COLO829 (cell line): Measurements from ENCODE around the gene ARHGAP15.
A peak's percentile ranks its signal among the peaks of the same experiment; 100 is the strongest.

ENCODE experiments used
- DNase-seq: peaks from one replicate; pipeline ENCODE4 v3.0.0; 2012; ENCODE audit warnings: low spot score

ARHGAP15 gene

DNA sequence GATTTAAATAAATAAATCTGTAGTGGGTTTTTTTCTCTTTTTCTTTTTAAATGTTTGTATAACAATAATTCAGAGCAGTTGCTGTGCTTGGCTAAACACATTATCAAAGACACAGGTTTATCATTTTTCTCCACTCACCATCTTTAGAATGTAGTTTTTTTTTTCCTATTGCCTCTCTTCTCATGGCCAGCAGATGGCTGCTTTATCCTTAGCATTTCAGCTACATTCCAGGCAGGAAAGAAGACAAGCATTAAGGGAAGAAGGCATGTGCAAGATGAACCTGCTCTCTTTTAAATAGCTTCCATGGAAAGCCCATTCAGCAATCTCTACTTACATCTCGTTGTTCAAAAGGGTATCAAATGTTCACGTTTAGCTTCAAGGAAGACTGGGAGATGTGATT is 42.6 kb downstream of the ARHGAP15 start:
- peak; percentile 6 for DNase-seq

DNA sequence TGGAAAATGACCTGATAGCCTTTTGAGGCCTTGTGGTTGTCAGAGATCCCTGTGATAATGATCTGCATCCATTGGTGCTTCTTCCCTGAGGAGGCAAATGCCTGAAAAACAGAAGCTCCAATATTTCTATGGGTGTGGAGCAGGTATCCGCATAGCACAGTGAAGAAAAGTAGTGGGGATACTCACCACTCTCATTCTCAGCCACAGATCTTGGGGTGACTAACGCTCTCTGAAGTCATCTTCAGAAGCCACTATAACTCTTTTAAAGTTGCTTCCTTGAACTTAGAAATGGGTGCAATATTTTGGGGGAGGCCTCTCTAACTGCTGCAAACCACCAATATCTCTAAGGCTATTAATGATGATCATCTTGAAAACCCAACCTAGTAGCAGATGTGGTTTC is 46.2 kb downstream of the ARHGAP15 start:
- no peak for DNase-seq

DNA sequence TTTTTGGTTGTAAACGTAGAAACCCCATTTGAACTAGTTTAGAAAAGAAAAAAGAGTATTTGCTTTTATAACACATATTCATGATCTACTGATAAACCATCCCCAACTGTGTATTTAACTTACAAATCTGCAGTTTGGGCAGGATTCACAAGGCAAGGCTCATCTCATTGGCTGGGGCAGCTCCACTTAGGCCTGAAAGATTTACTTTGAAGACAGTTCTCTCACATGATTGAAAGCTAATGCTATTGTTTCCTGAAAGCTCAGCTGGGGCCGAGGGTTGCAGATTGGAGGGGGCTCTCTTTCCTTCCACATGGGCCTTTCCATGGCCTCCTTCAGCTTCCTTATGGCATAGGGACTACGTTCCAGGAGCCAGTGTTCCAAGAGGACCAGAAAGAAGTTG is 47.4 kb downstream of the ARHGAP15 start:
- DNase-seq = no peak

DNA sequence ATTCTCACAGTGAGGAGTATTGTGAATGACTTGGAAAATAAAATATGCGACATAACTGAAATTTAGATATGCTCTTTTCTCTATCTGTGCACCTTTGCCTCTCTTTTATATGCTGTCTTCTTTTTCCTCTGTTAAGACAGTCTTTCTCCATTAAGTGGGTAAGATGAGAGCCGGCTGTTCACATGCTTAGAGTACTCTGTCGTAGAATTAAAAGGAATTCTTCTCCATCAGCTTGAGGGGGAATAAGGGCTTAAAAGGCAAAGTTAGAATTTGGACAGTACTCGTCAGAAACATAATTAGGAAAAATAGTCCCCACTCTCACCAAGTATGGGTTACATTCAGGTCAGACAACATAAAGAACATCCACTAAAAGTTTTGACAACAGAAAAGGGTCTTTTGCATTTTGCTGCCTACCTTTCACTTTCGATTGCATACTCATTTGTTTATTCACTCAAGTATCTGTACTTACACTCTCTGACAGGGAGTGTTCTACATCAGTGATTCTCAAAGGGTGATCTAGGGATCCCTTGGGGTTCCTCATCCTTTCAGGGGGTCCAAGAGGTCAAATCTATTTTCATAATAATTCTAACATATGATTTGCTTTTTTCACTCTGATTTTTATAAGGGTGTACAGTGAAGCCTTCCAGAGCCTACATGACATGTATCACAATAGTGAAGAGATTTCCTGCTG is 48.0 kb downstream of the ARHGAP15 start:
- DNase-seq = no peak

DNA sequence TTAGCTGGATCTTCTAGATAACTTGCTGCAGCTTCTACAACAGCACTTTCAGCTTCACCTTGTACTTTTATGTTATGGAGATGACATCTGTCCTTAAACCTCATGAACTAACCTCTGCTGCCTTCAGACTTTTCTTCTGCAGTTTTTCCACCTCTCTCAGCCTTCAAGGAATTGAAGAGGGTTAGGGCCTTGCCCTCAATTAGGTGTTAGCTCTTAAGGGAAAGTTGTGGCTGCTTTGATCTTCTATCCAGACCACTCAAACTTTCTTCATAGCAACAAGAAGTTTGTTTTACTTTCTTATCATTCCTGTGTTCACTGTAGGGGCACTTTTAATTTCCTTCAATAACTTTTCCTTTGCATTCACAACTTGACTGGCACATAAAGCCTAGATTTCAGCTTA is 52.3 kb downstream of the ARHGAP15 start:
- no peak for DNase-seq

DNA sequence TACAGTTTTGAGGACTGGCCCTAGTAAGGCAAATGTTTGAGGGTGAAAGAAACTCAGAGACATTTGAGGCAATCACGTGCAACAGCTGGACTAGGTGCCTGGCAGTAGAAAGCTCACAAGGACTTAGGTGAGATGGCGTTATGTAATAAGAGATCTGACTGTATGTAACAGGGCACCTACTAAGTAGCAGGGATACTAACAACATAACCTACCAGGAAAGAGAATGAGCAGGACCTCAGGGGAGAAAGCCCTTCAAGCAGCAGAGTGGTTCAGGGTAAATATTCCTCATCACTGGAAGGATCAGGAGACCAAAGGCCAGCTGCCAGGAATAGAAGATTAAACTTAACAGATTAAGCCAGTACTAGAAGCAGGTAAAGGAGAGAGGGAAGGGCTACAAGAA is 53.4 kb downstream of the ARHGAP15 start:
- no peak for DNase-seq

DNA sequence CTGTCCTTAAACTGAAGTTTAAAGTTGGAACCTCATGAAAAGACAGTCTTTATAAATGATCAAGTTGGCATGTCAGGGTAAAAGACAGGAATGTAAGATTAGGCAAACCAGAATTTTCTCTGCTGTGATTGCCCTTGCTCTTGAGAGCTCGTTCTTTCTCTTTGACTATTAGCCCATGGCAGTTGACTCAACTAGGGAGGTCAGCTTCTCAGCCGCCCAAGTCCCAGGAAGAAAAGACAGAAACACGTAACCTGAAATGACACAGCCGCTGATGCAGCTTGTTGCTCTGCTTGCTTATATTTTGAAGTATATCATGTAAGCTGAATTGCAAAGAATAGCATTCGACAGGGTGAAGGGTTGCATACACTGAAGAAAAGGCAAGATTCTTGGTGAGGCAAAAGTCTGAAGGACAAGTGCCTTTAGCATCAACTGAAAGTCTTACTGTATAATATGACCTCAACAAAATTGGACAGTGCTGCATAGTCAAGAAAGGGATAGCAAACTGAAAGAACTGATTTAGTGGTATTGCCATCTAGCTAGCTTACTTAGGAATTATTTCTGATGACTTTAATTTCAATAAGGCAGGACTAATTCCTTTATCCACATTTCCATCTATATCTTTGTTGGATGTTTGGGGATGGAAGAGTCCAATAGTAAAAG is 54.7 kb downstream of the ARHGAP15 start:
- no peak for DNase-seq

DNA sequence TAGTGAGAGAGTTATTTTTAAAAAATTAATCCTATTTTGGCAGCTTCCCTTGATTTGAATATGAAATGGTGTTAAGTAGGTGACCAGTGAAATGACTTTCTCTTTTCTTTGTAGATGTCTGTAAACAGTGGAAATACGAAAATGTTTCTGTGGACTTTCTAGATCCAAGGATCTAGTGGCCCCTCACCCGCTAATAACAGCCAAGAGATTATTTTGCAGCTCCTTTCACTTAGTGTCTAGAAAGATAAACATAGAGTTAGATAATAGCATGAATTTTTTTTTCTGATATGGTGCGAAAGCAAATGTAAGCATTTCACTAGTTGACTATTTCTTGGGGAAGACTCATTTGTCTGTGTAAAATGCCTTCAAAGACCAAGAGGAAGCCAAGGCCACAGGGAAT is 57.7 kb downstream of the ARHGAP15 start:
- no peak for DNase-seq

DNA sequence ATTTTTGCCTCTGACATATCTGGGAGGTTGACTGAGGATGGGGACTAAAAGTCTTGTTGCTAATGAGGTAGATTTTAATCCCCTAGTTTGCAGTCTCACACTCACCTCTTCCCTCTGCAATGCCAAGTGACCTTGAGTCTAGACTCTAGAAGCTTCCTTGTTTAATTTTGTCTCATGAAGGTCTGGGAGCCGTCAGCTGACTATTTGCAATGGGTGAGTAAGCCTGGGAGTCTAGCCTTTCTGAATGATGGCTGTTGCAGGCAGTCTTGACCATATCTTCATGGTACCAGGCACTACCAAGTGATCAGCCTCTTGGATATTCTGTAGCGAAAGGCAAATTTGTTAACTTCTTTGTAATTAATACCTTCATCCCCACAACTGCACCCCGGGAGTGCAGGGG is 61.2 kb downstream of the ARHGAP15 start:
- no peak for DNase-seq

DNA sequence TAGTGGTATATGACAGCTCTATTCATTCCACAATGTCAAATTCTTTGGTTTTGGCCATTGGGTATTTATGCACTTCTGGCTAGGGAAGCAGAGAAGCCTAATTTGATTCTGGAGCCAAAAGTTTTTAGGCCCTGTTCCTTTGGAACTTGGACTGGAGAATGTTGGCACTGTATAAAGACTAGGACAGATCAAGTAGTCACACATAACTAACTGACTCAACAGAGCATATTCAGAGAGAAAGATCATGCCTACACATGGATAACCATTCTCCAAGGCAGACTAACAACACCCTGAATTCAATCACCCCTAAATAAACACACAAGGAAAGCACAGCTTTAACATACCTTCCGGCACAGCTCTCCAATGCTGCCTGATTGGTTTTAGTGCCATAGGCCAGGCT is 62.9 kb downstream of the ARHGAP15 start:
- DNase-seq = no peak

DNA sequence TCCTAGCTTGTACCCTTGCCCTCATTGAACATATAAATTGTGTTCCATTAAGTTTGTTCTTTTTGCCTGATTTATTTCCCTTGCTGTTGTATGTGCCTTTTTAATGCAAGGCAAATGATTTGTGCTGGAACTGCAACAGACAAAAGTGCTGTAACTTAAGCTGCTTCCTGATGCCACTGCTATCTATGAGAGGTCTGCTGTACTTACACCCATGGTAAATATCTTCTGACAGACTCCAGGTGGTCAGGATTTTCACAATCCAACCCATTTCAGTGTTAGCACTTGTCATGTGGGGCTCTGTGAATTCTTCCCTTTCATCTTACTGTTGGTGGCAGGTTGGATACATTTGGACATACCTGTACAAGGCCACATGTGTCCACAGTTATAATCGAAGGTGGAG is 63.5 kb downstream of the ARHGAP15 start:
- no peak for DNase-seq

DNA sequence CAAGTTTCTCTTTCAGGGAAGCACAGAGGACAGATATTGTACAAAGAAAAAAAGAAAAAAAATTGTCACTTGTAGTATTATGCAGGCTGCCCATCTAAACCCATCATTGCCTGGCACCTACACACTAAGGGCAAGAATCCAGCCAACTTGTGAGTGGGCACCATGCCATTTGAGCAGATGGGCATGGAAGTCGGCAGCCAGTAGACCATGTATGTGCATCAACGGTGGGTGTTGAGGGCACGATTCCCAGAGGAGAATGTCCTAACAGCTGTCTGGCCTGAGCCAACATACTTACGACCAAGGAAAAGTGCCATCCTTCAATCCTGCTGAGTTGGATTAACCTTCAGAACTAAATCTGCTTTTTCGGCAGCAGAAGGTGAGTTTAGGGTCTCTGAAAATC is 63.9 kb downstream of the ARHGAP15 start:
- no peak for DNase-seq

DNA sequence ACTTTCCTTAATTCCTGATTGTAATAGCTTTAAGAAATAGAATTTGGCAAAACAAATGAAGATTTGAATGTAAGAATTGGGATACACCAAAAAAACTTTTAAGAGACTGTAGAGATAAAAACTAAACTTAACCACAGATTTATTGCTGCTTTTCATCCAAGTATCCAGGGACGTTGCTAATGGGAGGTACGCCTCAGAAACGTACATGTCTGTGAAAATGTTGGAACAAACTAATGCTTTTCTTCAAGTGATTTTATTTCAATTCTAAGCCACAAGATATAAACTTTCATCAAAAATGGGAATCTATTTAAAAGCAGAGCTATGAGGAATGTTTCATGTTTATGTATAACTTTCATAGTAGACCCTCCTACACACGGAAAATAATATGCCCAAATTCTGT is 66.3 kb downstream of the ARHGAP15 start:
- DNase-seq = no peak

DNA sequence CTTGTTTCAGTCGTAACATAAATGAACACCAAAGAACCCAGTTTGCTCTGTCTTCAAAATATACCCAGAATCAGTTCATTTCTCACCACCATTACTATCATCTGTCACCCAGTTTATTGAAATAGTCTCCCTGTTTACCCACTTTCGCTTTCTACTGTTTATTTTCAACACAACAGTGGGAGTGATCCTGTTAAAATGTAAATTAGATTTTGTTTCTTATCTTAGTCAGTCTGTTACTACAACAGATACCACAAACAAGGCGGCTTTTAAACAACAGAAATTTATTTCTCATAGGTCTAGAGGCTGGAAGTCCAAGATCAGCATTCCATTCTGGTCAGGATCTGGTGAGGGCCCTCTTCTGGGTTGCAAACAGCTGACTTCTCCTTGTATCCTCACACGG is 74.8 kb downstream of the ARHGAP15 start:
- DNase-seq = no peak

DNA sequence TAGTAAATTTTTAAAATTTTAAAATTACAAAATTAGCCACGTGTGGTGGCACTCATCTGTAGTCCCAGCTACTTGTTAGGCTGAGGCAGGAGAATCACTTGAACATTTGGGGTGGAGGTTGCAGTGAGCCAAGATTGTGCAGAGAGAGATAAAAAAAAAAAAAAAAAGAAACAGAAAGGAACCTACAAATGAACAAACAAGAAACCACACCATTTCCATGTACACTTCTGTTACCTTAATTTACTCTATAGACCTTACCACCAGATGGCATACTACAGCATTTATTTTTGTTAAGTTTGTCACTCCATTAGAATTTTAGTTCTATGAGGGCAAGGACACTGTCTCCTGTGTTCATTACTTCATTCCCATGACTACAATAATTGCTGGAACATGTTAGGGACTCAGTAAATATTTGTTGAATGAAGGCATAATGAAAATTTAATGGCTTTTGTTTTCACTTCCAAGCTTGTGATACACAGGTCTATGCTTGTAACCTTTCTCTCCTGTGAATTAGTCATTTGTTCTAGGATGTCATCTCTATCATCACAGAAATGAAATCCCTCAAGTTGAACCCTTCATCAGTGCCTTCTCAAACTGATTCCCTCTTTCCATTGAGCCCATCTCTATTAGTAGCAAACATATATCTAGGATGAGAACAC is 76.0 kb downstream of the ARHGAP15 start:
- DNase-seq = peak; percentile 6

DNA sequence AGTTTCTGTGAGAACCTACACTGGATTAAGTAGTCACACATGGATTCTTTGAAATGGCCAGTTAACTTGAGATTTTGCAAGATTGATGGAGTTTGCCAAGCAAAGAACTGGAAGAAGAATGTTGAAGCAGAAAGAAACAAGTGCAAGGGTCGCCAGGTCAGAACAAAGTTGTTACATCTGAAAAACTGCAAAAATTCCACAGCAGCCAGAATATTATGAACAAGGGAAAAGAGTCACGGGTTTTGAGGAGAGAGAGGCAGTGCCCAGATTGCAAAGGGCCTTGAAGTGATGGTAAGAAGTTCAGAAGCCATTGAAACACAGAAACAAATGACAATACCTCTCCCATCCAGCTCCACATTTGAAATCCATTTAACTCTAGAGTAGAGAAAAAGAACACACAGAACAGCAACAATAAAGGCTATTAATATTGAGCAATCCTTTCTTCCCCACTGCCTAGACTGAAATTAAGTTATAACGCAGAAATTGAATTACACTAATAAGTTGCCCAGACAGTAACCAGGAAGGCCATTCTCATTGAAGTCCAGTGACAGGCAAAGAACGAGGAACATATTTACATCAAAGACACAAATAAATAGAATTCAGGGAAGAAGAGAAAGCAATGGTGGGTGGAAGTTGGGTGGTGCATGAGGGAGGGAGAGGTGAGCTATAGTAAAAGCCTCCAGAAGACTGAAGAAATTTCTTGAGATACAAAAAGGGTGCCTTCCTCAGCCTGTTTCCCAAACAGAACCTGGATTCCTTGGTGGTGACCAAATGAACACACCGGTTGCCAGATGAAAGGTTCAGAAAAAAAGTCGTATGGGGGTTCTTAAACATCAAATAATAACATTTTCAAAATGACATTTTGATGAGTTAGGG is 80.6 kb downstream of the ARHGAP15 start:
- no peak for DNase-seq

DNA sequence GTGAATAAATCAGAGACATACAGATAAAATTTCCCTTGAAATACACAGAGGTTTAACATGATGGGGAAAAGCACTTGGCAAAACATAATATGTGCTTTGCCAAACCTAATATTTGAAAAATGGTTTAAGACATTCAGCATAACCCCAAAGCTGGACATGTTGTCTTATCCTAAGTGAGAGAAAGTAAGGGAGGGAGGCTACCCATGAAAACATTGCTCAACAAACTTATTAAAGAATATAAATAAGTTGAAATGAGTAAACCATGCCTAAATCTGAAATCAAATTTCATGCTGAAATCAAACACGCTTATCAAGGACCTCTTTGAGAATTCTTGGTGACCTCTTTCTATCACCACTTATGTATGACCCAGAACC is 81.2 kb downstream of the ARHGAP15 start:
- DNase-seq = no peak

DNA sequence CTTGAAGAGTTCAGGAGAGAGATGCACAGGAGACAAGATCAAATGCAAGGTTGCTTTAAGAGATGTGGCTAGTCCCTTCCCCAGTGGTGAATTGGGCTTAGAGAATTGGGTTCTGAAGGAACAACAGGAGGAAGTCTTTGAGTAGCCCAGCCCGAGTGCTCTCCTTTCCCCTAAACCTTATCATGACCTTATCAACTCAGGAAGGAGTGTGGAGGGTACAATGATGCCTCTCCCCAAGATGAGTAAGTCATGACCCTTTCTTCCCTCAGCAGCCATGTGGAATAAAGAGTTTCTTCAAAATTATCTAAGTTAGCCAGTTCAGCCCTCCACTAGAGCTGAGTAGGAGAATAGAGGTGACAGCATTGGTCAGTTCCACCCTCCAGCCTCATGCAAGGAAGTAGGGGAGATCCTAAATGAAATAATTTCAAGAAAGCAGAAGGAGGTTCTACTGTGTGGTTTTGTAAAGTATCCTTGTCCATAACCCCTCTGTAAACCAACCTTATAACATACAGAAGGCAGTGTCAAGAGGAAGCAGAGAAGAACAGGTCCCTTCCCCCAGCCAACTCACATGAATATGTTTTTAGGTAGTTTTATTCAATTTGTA is 88.4 kb downstream of the ARHGAP15 start:
- DNase-seq = no peak

DNA sequence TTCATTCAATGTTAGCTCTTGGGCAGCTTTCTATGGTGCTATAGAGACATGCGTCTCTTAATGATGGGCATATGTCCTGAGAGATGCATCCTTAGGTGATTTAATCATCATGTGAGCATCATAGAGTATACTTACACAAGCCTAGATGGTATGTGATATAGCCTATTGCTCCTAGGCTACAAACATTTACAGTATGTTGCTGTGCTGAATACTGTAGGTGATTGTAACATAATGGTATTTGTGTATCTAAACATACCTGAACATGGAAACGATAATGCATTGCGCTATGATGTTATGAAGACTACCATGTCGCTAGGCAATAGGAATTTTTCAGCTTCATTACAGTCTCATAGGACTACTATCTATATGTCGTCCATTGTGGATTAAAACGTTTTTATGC is 89.4 kb downstream of the ARHGAP15 start:
- no peak for DNase-seq

DNA sequence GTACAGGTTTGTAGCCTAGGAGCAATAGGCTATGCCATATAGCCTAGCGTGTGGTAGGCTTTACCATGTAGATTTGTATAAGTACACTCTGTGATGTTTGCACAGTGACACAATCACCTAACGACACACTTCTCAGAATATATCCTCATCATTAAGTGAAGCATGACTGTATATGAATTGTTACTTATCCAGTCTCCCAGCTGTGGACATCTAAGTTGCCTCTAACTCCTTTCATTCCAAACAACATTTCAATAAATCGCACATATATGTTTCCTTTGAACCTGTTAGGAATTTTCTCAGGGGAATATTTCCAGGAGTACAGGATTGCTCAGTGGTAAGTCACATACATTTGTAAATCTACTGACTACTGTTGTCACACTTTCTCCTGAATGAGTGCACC is 90.0 kb downstream of the ARHGAP15 start:
- DNase-seq = no peak

DNA sequence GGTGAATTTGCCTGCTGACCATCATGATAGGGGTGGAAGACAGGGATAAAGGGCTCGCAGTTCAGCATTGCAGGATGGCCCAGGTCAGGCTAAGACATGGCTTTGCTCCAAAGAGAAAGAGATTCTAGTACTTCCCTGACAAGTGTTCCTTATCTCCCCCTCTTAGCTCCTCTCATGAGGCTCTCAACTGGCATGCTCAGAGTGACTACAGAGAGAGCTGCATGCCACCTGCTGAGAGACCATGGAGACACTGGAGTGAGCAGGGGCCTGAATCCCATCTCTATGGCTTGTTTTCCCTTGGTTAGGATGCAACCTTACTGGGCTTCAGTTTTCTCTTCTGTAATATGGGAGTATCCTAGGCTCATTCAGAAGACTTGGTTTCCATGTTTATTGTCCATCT is 94.3 kb downstream of the ARHGAP15 start:
- no peak for DNase-seq

DNA sequence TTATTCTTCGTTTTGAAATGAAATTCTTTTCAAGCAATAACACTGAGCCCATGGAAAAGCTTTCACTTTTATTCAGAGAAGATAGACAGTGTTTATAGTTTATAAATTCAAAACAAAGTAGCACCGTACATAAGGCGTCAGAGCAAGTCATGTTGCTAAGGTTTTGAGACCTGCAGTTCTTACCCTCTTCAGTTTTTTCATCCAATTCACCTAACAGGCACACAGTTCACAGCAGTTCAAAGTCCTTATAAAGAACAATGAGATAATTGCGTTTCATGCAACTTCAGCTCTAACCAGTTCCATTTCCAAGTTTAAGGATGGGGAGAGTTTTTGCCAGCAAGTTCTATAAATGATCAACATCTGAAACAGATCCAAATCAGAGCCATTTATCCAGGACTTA is 96.7 kb downstream of the ARHGAP15 start:
- DNase-seq = no peak
